H9 (cell line): ENCODE measurements around the gene APOL1. TPM values are rescaled to one million over a fixed set of nuclear protein-coding genes. Genes with fewer than 3 reads are reported as not detected.
A peak's percentile ranks its signal among the peaks of the same experiment; 100 is the strongest.

Source experiments
- DNase-seq: peaks from one replicate; pipeline ENCODE4 v3.0.0-alpha.2; 2017
- H2AFZ ChIP-seq: one replicate; pipeline ENCODE4 v1.6.1; 2013; ENCODE audit warnings: mild to moderate bottlenecking, low read length, control low read depth, moderate library complexity
- H2AK5ac ChIP-seq: 2 replicates; pipeline ENCODE4 v1.6.1; 2013; ENCODE audit warnings: low read length, control low read depth, mixed read lengths; ENCODE audit not compliant: insufficient read length
- H2BK120ac ChIP-seq: one replicate; pipeline ENCODE4 v1.6.1; 2013; ENCODE audit warnings: low read depth, mild to moderate bottlenecking, low read length, control low read depth, inconsistent platforms; ENCODE audit not compliant: poor library complexity, severe bottlenecking
- H2BK12ac ChIP-seq: 2 replicates; pipeline ENCODE4 v1.6.1; 2013; ENCODE audit warnings: low read length, control low read depth, mixed read lengths, low read depth; ENCODE audit not compliant: insufficient read length
- H2BK15ac ChIP-seq: 2 replicates; pipeline ENCODE4 v1.6.1; 2013; ENCODE audit warnings: low read depth, low read length, control low read depth
- H2BK20ac ChIP-seq: one replicate; pipeline ENCODE4 v1.6.1; 2013; ENCODE audit warnings: low read depth, mild to moderate bottlenecking, low read length, control low read depth, inconsistent platforms; ENCODE audit not compliant: poor library complexity, severe bottlenecking
- H2BK5ac ChIP-seq: 2 replicates; pipeline ENCODE4 v1.6.1; 2013; ENCODE audit warnings: low read length, control low read depth, mixed read lengths; ENCODE audit not compliant: insufficient read length
- H3K14ac ChIP-seq: 2 replicates; pipeline ENCODE4 v1.6.1; 2013; ENCODE audit warnings: low read length, control low read depth; ENCODE audit not compliant: insufficient read depth
- H3K18ac ChIP-seq: 2 replicates; pipeline ENCODE4 v1.6.1; 2013; ENCODE audit warnings: low read depth, mild to moderate bottlenecking, mixed read lengths, low read length, control low read depth; ENCODE audit not compliant: insufficient read length
- H3K23ac ChIP-seq: 2 replicates; pipeline ENCODE4 v1.6.1; 2013; ENCODE audit warnings: low read length, control low read depth, mixed read lengths, low read depth; ENCODE audit not compliant: insufficient read length
- H3K23me2 ChIP-seq: 2 replicates; pipeline ENCODE4 v1.6.1; 2013; ENCODE audit warnings: low read depth, mild to moderate bottlenecking, mixed read lengths, low read length, control low read depth; ENCODE audit not compliant: insufficient read length, poor library complexity, severe bottlenecking
- H3K27ac ChIP-seq: 2 replicates; pipeline ENCODE4 v1.5.1; 2013; ENCODE audit warnings: low read length, control low read depth, mixed read lengths, low read depth; ENCODE audit not compliant: insufficient read length
- H3K27me3 ChIP-seq: 2 replicates; pipeline ENCODE4 v1.6.1; 2013; ENCODE audit warnings: low read length, control low read depth, inconsistent platforms; ENCODE audit not compliant: insufficient read depth
- H3K4ac ChIP-seq: 2 replicates; pipeline ENCODE4 v1.6.1; 2013; ENCODE audit warnings: low read depth, mild to moderate bottlenecking, control low read depth, inconsistent platforms, low read length, moderate library complexity
- H3K4me1 ChIP-seq: 2 replicates; pipeline ENCODE4 v1.6.1; 2013; ENCODE audit warnings: low read length, control low read depth, inconsistent platforms; ENCODE audit not compliant: insufficient read depth
- H3K4me2 ChIP-seq: 2 replicates; pipeline ENCODE4 v1.6.1; 2013; ENCODE audit warnings: low read length, control low read depth, mixed read lengths; ENCODE audit not compliant: insufficient read length, insufficient read depth
- H3K56ac ChIP-seq: 2 replicates; pipeline ENCODE4 v1.6.1; 2013; ENCODE audit warnings: low read depth, mild to moderate bottlenecking, mixed read lengths, low read length, control low read depth; ENCODE audit not compliant: insufficient read length
- H3K79me1 ChIP-seq: 2 replicates; pipeline ENCODE4 v1.6.1; 2013; ENCODE audit warnings: low read depth, mild to moderate bottlenecking, moderate library complexity, low read length, control low read depth, inconsistent platforms; ENCODE audit not compliant: insufficient read depth, poor library complexity, severe bottlenecking
- H3K79me2 ChIP-seq: 2 replicates; pipeline ENCODE4 v1.6.1; 2013; ENCODE audit warnings: low read length, control low read depth, inconsistent platforms; ENCODE audit not compliant: insufficient read depth
- H3K9ac ChIP-seq: 2 replicates; pipeline ENCODE4 v1.6.1; 2013; ENCODE audit warnings: low read length, control low read depth, mixed read lengths; ENCODE audit not compliant: insufficient read length; ENCODE audit errors: extremely low read depth
- H3K9me3 ChIP-seq: one replicate; pipeline ENCODE4 v1.6.1; 2013; ENCODE audit warnings: low read depth, low read length, inconsistent platforms; ENCODE audit not compliant: control insufficient read depth
- H3T11ph ChIP-seq: one replicate; pipeline ENCODE4 v1.6.1; 2013; ENCODE audit warnings: mild to moderate bottlenecking, low read length, control low read depth, inconsistent platforms
- H4K20me1 ChIP-seq: one replicate; pipeline ENCODE4 v1.6.1; 2013; ENCODE audit not compliant: control insufficient read depth, insufficient read length, insufficient read depth
- H4K5ac ChIP-seq: 2 replicates; pipeline ENCODE4 v1.6.1; 2013; ENCODE audit warnings: low read depth, mild to moderate bottlenecking, mixed read lengths, low read length, control low read depth; ENCODE audit not compliant: insufficient read length
- H4K8ac ChIP-seq: replicated peaks from 2 replicates; pipeline ENCODE4 v1.6.1; 2013; ENCODE audit warnings: low read length, control low read depth, mixed read lengths, low read depth; ENCODE audit not compliant: insufficient read length
- H4K91ac ChIP-seq: 2 replicates; pipeline ENCODE4 v1.6.1; 2013; ENCODE audit warnings: low read depth, mild to moderate bottlenecking, moderate library complexity, mixed read lengths, low read length, control low read depth; ENCODE audit not compliant: insufficient read length
- H3K27ac Mint-ChIP-seq, 3 experiments: 2 replicates in 2 of 3; 3 replicates in 1 of 3; pipeline ENCODE4 v1.8.0; 2020 to 2021; ENCODE audit warnings: mixed read lengths in 3 of 3, mild to moderate bottlenecking in 1 of 3, moderate library complexity in 1 of 3
- H3K27me3 Mint-ChIP-seq: 2 replicates; pipeline ENCODE4 v1.8.0; 2021; ENCODE audit warnings: low read depth, mild to moderate bottlenecking, moderate library complexity, mixed read lengths
- H3K36me3 Mint-ChIP-seq, 3 experiments: 2 replicates in 2 of 3; 3 replicates in 1 of 3; pipeline ENCODE4 v1.8.0; 2020 to 2021; ENCODE audit warnings: low read depth in 3 of 3, mixed read lengths in 3 of 3; ENCODE audit not compliant: insufficient read depth in 1 of 3
- H3K4me1 Mint-ChIP-seq, 2 experiments: 2 replicates each; pipeline ENCODE4 v1.8.0; 2020; ENCODE audit warnings: mixed read lengths in 2 of 2
- H3K4me3 Mint-ChIP-seq, 2 experiments: 2 replicates in 1 of 2; 3 replicates in 1 of 2; pipeline ENCODE4 v1.8.0; 2020 to 2021; ENCODE audit warnings: mild to moderate bottlenecking in 2 of 2, mixed read lengths in 2 of 2, moderate library complexity in 1 of 2
- H3K9me3 Mint-ChIP-seq, 2 experiments: 2 replicates in 1 of 2; 3 replicates in 1 of 2; pipeline ENCODE4 v1.8.0; 2020; ENCODE audit warnings: mild to moderate bottlenecking in 2 of 2, mixed read lengths in 2 of 2, moderate library complexity in 1 of 2
- WGBS: extraction: QIAGEN DNeasy Blood & Tissue Kit; methylation state at CpG from one replicate; pipeline ENCODE4 v1.1.7; 2013; ENCODE audit warnings: missing lambda C conversion rate, low lambda C conversion rate, mixed read lengths; ENCODE audit not compliant: insufficient read length; ENCODE audit errors: extremely low coverage; 5-methylcytosine and 5-hydroxymethylcytosine counted together
- total RNA-seq: library from RNA; stranded (reverse); gene quantifications from 2 replicates; pipeline ENCODE4 v1.2.1, GENCODE V29; 2021
- TF ChIP-seq, protein P1 (sequence below): fragments of 200-600 bp; sonication (generic); conservative IDR thresholded peaks from 3 replicates; pipeline ENCODE4 v1.8.0; 2021; ENCODE audit warnings: antibody characterized with exemption, mild to moderate bottlenecking

Gene APOL1
- total RNA-seq, 1 experiment from 2014 or later = not detected

GRCh38 chr22:36234919-36235318 is 18.0 kb upstream of the APOL1 start:
- Histone ChIP-seq H3K79me2 (no peaks in the 10 kb centered on the region; the same call in 1 of the 2 replicates), H4K91ac (no peak overlapping the region), H2BK12ac (no peak overlapping the region), H4K20me1 (no peaks in the 10 kb centered on the region), H2BK120ac (no peak overlapping the region), H4K5ac (no peak overlapping the region), H3K27ac (no peak overlapping the region), H3T11ph (no peak overlapping the region), H3K9ac (no peak overlapping the region), H3K4ac (no peak overlapping the region), H2BK5ac (no peak overlapping the region), H3K4me2 (no peak overlapping the region), H3K23ac (no peak overlapping the region), H3K79me1 (no peaks in the 10 kb centered on the region), H3K27me3 (no peaks in the 10 kb centered on the region), H3K4me1 (no peaks in the 10 kb centered on the region), H3K9me3 (no peaks in the 10 kb centered on the region), H3K14ac (no peak overlapping the region), H2AFZ (no peak overlapping the region), H2BK20ac (no peak overlapping the region), H3K18ac (no peak overlapping the region), H4K8ac (no peak overlapping the region), H3K56ac (no peak overlapping the region), H2AK5ac (no peak overlapping the region), H3K23me2 (peaks cover 9% of the 10 kb centered on the region), H2BK15ac (no peak overlapping the region)
- no peaks in the 10 kb centered on the region; a peak in 1 of 5 replicates for H3K9me3 Mint-ChIP-seq
- H3K4me3 Mint-ChIP-seq = no peak overlapping the region; a peak in 1 of 5 replicates
- H3K27ac Mint-ChIP-seq = no peak overlapping the region
- peaks cover 10 to 45% (median 25%) of the 10 kb centered on the region in 3 experiments for H3K36me3 Mint-ChIP-seq
- peaks cover 33 to 34% of the 10 kb centered on the region in 2 experiments for H3K4me1 Mint-ChIP-seq
- DNase-seq = peak; percentile 7
- TF ChIP-seq, protein P1, sequence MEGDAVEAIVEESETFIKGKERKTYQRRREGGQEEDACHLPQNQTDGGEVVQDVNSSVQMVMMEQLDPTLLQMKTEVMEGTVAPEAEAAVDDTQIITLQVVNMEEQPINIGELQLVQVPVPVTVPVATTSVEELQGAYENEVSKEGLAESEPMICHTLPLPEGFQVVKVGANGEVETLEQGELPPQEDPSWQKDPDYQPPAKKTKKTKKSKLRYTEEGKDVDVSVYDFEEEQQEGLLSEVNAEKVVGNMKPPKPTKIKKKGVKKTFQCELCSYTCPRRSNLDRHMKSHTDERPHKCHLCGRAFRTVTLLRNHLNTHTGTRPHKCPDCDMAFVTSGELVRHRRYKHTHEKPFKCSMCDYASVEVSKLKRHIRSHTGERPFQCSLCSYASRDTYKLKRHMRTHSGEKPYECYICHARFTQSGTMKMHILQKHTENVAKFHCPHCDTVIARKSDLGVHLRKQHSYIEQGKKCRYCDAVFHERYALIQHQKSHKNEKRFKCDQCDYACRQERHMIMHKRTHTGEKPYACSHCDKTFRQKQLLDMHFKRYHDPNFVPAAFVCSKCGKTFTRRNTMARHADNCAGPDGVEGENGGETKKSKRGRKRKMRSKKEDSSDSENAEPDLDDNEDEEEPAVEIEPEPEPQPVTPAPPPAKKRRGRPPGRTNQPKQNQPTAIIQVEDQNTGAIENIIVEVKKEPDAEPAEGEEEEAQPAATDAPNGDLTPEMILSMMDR = no peak
- no peaks in the 10 kb centered on the region for H3K27me3 Mint-ChIP-seq
- WGBS = no CpG with 5 or more reads among the region's 2 CpGs
